CD4-positive, alpha-beta T cell treated with Interleukin-10 for 1 hour (primary cell): ENCODE measurements around the gene SKIC3.

Source experiments
- DNase-seq: peaks from one replicate; pipeline ENCODE4 v3.0.0-alpha.2; 2020

Gene SKIC3

DNA sequence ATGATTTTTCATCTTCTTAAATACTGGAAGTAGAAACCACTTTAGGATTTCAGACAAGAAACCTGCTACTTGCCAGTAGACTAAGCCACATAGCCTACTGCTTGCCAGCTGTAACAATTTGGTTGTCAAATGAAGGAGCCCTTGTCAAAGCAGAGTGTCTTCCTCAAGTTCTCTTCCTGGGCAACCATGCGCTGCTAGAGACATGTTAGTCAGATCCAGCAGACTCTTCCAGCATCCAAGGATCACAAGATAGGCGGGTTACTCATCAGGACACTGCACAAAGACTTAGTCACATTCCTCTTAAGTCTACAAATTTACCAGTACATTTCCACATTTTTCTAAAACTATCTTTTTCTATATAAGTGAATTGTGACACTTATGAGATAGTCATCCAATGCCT lies 24.4 kb downstream of the SKIC3 start:
- no peak for DNase-seq

DNA sequence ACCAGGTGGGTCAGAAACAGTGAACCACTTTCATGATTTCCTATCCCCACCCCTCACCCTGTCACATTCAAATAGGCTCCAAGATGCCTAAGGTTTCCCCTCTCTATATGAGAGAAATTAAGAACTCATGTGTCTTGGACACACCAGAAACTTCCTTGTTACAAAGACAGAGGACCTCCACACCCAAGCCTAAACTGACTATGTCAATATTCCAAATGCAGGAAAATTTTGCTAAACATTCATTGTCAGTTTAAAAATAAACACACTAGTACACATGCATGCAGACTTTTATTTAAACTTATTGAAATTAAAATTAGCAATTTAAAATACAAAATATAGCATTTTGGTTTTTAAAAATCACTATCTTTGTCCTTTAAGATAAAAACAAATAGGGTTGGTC lies 26.2 kb downstream of the SKIC3 start:
- DNase-seq, result no peak

DNA sequence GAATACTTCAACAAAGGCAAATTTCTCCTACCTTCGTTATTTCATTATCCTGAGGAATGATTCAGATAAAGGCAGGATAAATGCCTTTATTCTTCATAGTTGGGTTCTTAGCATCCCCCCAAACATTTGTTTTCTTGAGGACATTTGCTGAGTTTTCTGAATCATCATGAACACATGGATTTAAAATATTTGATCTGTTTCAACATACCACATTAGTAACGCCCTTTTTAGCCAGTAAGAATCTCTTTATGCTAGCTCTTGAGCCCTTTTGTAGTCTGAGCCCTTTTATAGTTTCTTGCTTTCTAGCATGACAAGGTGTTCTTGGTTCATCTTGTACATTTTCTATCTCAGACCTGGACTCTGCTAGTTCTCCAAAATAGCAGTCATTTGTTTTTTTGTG lies 27.9 kb downstream of the SKIC3 start:
- DNase-seq, result no peak

DNA sequence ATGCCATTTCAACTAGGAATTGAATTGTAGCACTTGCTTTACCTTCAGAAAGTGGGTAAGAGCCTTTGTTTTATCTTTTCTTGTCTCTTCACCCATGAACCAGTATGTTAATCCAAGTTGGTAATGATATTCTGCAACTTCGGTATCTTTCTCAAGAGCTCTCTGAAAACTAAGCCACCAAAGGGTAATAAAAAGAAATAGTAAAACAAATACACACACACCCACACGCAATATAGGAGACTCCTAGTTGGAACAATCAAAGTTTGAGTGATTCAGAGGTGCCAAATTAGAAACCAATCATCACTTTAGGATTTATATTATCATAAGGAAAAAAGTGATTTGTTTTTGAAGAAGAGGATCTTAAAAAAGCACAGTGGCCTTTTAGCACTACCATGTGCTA lies 30.4 kb downstream of the SKIC3 start:
- DNase-seq, result no peak

DNA sequence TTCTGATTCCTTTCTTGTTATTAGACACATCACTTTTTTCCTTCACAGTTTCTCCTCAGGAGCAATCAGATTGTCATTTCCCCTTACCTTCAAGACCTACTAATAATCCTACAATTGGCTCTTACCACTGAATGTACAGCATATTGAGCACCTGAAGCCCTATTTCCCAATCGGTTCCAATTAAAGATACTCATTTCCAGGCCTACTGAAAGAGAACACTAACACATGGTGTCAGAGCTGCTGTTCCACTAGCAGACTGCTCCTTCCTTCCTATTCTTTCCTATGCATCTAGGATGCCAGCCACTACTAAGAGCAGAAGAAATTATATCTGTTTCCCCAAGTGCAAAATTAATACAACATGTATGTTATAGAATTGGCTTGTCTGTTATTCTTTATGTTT lies 34.6 kb downstream of the SKIC3 start:
- DNase-seq, result no peak

DNA sequence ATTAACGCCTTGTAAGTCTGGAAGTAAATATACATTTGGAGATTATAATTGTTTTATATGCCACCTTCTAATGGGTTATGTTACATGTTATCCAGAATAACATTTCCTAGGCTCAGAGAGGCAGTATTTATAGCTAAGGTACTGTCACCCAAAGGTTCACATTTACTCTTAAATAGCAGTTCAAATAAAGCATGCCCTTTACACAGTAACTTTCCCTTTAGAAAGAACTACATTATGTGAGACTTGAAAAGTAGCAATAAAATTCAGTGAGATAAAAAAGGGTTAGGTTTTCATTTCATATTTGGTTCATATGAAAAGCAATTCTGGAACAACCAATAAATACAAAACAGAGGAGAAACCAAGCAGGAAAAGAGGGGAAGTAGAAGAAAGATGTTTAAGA lies 35.1 kb downstream of the SKIC3 start:
- DNase-seq, result no peak

DNA sequence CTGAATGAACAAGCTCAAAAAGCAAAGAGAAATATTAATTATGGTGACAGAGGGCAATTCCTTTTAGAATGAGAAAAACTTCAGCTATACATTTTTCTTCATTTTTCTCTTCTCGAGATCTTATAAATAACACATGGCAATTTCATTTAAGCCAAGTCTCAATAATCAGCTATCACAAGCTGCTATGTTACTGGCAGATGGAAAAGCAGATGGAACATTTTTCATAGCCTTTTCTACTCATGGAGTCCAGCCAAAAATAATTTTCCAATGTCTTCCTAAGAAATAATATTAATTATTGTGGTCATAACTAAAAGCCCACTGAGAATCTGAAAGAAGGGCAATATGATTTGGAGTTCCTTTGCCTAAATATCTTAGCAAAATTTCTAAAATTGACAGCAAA lies 35.6 kb downstream of the SKIC3 start:
- no peak for DNase-seq

DNA sequence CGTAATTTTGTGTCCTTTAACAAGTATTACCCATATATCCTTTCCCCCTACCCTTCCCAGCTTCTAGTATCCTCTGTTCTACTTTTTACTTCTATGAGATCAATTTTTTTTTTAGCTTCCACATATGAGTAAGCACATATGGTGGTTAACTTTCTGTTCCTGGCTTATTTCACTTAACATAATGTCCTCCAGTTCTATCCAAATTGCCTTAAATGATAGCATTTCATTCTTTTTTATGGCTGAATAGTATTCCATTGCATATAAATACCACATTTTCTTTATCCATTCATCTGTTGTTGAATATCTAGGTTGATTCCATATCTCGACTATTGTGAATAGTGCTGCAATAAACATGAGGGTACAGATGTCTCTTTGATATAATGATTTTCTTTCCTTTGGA lies 36.4 kb downstream of the SKIC3 start:
- no peak for DNase-seq

DNA sequence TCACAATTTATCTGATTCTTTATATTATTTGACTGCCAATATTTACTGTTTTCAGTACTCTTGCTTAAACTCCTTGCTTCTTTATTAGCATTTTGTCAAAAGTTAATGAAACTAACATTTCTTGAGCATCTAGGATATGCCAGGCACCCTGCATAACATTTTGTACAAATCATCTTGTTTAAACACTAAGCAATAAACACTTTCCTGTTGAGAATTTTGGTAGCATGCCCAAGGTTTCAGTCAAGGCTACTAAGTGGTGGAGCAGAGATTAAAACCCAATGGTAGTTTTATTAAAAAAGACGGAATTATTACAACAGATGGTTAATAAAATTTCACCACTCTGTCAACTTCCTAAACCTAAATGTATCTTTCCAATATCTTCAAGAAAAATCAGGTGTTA lies 43.2 kb downstream of the SKIC3 start:
- no peak for DNase-seq

DNA sequence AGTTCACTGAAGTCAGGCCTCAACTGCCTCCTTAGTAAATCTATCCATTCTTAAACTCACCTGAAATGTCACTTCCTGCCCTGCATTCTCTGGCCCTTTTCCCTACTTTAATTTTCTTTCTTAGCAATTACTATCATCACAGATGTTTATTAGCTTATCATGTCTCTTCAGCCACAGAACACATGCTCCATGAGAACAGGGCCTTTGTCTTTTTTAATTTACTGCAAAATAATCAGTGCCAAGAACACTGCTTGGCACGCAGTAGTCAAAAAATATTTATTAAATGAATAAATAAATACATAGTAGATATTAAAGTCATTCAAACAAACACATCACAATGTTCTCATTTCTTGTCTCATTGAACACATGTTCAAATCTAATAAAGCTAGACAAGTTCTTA lies 46.2 kb downstream of the SKIC3 start:
- DNase-seq, result no peak
